ENCODE measurements around the gene NEO1.

NEO1 gene

DNA sequence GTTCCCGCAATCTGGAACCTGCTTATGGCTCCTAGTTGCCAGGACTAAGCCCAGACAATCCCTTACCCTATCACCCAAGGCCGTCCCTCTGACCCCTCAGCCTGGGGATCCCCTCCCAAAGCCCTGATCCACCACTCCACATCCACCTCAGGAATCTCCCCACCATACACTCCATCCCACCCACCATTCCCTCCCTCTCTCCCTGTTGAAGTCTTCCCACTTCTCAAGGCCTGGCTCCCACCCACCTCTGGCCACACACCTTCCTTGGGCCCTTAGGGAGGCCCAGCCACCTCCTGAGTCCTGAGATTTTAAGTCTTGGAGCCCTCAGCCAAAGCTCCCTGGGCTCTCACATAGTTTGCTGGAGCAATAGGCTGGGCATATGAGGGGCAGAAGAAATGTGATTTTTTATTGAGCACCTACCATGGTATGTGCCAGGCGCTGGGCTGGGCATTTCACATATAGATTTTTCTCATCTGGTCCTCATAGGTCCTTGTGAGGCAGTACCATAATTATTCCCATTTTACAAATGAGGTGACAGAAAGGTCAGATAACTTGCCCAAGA, 268.4 kb downstream of the NEO1 start:
- Histone ChIP-seq H2AK5ac (ENCODE audit: low read depth, low read length) (no peak overlapping the region), H3K4ac (ENCODE audit: low read length) (no peak overlapping the region), H3K79me1 (ENCODE audit: low read depth, low read length) (peaks cover 2% of the 10 kb centered on the region), H2BK12ac (ENCODE audit: low read length) (no peak overlapping the region), H2BK5ac (ENCODE audit: low read length) (no peak overlapping the region), H3K23ac (ENCODE audit: low read depth, low read length, poor library complexity) (no peak overlapping the region), H4K91ac (ENCODE audit: low read depth, low read length, poor library complexity) (no peak overlapping the region), H3K27ac (replicated peaks; ENCODE audit: low read length) (no peak overlapping the region), H2AFZ (ENCODE audit: low read length) (no peak overlapping the region), H3K4me1 (ENCODE audit: control insufficient read depth in 2 of 2, insufficient read depth in 1 of 2, low read depth in 1 of 2, low read length in 2 of 2) (peaks cover 4 to 9% of the 10 kb centered on the region in 2 donors), H3K9me3 (replicated peaks in 1 of 2; ENCODE audit: control insufficient read depth in 2 of 2, insufficient read depth in 1 of 2, low read depth in 1 of 2, low read length in 2 of 2) (no peaks in the 10 kb centered on the region), H2BK120ac (ENCODE audit: low read depth, low read length) (no peak overlapping the region), H3K27me3 (ENCODE audit: control insufficient read depth in 3 of 3, insufficient read depth in 3 of 3, low read depth in 1 of 3, low read length in 3 of 3) (no peaks in the 10 kb centered on the region), H3K4me3 (ENCODE audit: low read length in 2 of 2) (no peak overlapping the region), H3K14ac (ENCODE audit: low read length) (no peak overlapping the region), H3K4me2 (ENCODE audit: insufficient read depth, low read length, poor library complexity, severe bottlenecking) (no peak overlapping the region), H3K36me3 (replicated peaks in 1 of 2; ENCODE audit: control insufficient read depth in 2 of 2, insufficient read depth in 2 of 2, low read length in 2 of 2) (peaks cover 0 to 4% of the 10 kb centered on the region in 2 donors), H3K9ac (ENCODE audit: low read depth, low read length, poor library complexity) (no peak overlapping the region), H2BK15ac (ENCODE audit: low read length) (no peak overlapping the region), H3K18ac (ENCODE audit: low read length) (no peak overlapping the region), H4K8ac (ENCODE audit: low read depth, low read length) (no peak overlapping the region)
- DNase-seq (ENCODE audit: low spot score) = no peak
- no CpG with 5 or more reads among the region's 3 CpGs for WGBS, 2 donors (ENCODE audit: extremely low coverage in 2 of 2, insufficient read length in 2 of 2, insufficient replicate concordance in 1 of 2)

- Histone ChIP-seq H3K4me2 (ENCODE audit: insufficient read depth, low read length, poor library complexity, severe bottlenecking) (no peak overlapping the region), H2BK120ac (ENCODE audit: low read depth, low read length) (no peak overlapping the region), H2BK15ac (ENCODE audit: low read length) (no peak overlapping the region), H3K18ac (ENCODE audit: low read length) (no peak overlapping the region), H3K4me1 (ENCODE audit: control insufficient read depth in 2 of 2, insufficient read depth in 1 of 2, low read depth in 1 of 2, low read length in 2 of 2) (peaks cover 4 to 11% of the 10 kb centered on the region in 2 donors), H3K27ac (replicated peaks; ENCODE audit: low read length) (no peak overlapping the region), H3K9me3 (replicated peaks in 1 of 2; ENCODE audit: control insufficient read depth in 2 of 2, insufficient read depth in 1 of 2, low read depth in 1 of 2, low read length in 2 of 2) (no peaks in the 10 kb centered on the region), H3K23ac (ENCODE audit: low read depth, low read length, poor library complexity) (no peak overlapping the region), H2BK12ac (ENCODE audit: low read length) (no peak overlapping the region), H2BK5ac (ENCODE audit: low read length) (peak overlapping the region; percentile 27), H3K79me1 (ENCODE audit: low read depth, low read length) (peaks cover 2% of the 10 kb centered on the region), H4K8ac (ENCODE audit: low read depth, low read length) (no peak overlapping the region), H3K4me3 (ENCODE audit: low read length in 2 of 2) (no peak overlapping the region), H3K4ac (ENCODE audit: low read length) (no peak overlapping the region), H3K27me3 (ENCODE audit: control insufficient read depth in 3 of 3, insufficient read depth in 3 of 3, low read depth in 1 of 3, low read length in 3 of 3) (no peaks in the 10 kb centered on the region), H2AFZ (ENCODE audit: low read length) (no peak overlapping the region), H3K36me3 (replicated peaks in 1 of 2; ENCODE audit: control insufficient read depth in 2 of 2, insufficient read depth in 2 of 2, low read length in 2 of 2) (peaks cover 0 to 4% of the 10 kb centered on the region in 2 donors), H3K14ac (ENCODE audit: low read length) (no peak overlapping the region), H2AK5ac (ENCODE audit: low read depth, low read length) (no peak overlapping the region), H4K91ac (ENCODE audit: low read depth, low read length, poor library complexity) (no peak overlapping the region), H3K9ac (ENCODE audit: low read depth, low read length, poor library complexity) (no peak overlapping the region)
- WGBS, 2 donors (ENCODE audit: extremely low coverage in 2 of 2, insufficient read length in 2 of 2, insufficient replicate concordance in 1 of 2) = no CpG with 5 or more reads among the region's 17 CpGs
- no peak for DNase-seq (ENCODE audit: low spot score)
Observed at GRCh38 chr15:73321496-73322450, 269.5 kb downstream of the NEO1 start.

- Histone ChIP-seq H3K4me1 (ENCODE audit: control insufficient read depth in 2 of 2, insufficient read depth in 1 of 2, low read depth in 1 of 2, low read length in 2 of 2) (peaks cover 4 to 11% of the 10 kb centered on the region in 2 donors), H2BK12ac (ENCODE audit: low read length) (no peak overlapping the region), H3K14ac (ENCODE audit: low read length) (no peak overlapping the region), H3K9ac (ENCODE audit: low read depth, low read length, poor library complexity) (no peak overlapping the region), H3K36me3 (replicated peaks in 1 of 2; ENCODE audit: control insufficient read depth in 2 of 2, insufficient read depth in 2 of 2, low read length in 2 of 2) (peaks cover 0 to 4% of the 10 kb centered on the region in 2 donors), H3K27ac (replicated peaks; ENCODE audit: low read length) (no peak overlapping the region), H2BK5ac (ENCODE audit: low read length) (peak overlapping the region; percentile 32), H3K4me2 (ENCODE audit: insufficient read depth, low read length, poor library complexity, severe bottlenecking) (no peak overlapping the region), H3K18ac (ENCODE audit: low read length) (no peak overlapping the region), H4K8ac (ENCODE audit: low read depth, low read length) (no peak overlapping the region), H2BK120ac (ENCODE audit: low read depth, low read length) (no peak overlapping the region), H2AFZ (ENCODE audit: low read length) (no peak overlapping the region), H3K23ac (ENCODE audit: low read depth, low read length, poor library complexity) (peak overlapping the region; percentile 10), H3K9me3 (replicated peaks in 1 of 2; ENCODE audit: control insufficient read depth in 2 of 2, insufficient read depth in 1 of 2, low read depth in 1 of 2, low read length in 2 of 2) (no peaks in the 10 kb centered on the region), H3K27me3 (ENCODE audit: control insufficient read depth in 3 of 3, insufficient read depth in 3 of 3, low read depth in 1 of 3, low read length in 3 of 3) (no peaks in the 10 kb centered on the region), H4K91ac (ENCODE audit: low read depth, low read length, poor library complexity) (no peak overlapping the region), H2AK5ac (ENCODE audit: low read depth, low read length) (peak overlapping the region; percentile 67), H3K4me3 (ENCODE audit: low read length in 2 of 2) (no peak overlapping the region), H2BK15ac (ENCODE audit: low read length) (no peak overlapping the region), H3K79me1 (ENCODE audit: low read depth, low read length) (peaks cover 2% of the 10 kb centered on the region), H3K4ac (ENCODE audit: low read length) (no peak overlapping the region)
- no CpG with 5 or more reads among the region's 38 CpGs for WGBS, 2 donors (ENCODE audit: extremely low coverage in 2 of 2, insufficient read length in 2 of 2, insufficient replicate concordance in 1 of 2)
- DNase-seq (ENCODE audit: low spot score) = no peak
Observed at GRCh38 chr15:73322665-73323373, 270.6 kb downstream of the NEO1 start.
